HG02973 (cell line): ENCODE data around the gene EML6.

Source experiments
- ATAC-seq: cut with Tn5 transposase; IDR thresholded peaks from one replicate; pipeline ENCODE4 v1.9.1; 2021; ENCODE audit warnings: moderate library complexity; ENCODE audit not compliant: unreplicated experiment

EML6 gene

DNA sequence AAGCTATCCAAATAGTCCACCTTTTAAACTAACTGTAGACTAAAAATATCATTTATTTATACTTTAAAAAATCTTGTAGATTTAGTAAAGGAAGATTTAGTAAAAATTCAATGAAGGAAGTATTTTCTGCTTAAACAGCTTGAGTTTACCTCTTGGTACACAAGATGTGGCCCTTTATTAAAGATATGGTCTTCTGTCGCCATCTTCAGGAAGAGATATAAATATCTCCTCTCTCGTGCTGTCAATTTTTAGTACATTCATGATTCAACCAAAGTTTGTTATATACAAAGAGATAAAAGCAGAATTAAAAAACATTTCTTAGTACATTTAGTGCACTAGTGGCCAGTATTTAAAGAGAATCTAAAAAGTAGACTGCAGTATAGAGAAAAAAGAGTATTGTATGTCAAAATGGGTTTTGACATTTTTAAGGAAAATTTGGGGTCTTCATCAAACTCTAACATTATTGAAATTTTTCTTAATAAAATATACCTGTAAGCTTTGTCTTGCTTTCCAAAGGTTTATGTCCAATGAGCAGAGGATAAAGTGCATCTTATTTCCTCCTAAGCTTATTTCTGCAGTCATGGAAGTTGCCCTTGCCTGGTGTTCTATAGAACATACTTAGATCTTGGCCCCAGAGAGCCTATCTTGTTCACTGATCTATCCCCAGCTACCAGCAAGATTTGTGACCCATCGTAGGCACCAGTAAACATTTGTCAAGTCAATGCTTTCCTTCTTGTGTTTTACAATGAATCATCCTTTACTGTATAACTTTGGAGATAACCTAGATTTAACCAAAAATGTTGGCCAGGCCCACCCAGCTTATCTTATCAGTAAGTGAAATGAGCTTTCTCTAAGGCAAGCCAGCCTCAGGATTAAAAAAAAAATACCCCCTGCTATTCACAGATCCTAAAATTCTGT lies 18.5 kb upstream of the EML6 start:
- no peak for ATAC-seq

- no peak for ATAC-seq
Observed at GRCh38 chr2:54706622-54707021, 16.8 kb upstream of the EML6 start.

DNA sequence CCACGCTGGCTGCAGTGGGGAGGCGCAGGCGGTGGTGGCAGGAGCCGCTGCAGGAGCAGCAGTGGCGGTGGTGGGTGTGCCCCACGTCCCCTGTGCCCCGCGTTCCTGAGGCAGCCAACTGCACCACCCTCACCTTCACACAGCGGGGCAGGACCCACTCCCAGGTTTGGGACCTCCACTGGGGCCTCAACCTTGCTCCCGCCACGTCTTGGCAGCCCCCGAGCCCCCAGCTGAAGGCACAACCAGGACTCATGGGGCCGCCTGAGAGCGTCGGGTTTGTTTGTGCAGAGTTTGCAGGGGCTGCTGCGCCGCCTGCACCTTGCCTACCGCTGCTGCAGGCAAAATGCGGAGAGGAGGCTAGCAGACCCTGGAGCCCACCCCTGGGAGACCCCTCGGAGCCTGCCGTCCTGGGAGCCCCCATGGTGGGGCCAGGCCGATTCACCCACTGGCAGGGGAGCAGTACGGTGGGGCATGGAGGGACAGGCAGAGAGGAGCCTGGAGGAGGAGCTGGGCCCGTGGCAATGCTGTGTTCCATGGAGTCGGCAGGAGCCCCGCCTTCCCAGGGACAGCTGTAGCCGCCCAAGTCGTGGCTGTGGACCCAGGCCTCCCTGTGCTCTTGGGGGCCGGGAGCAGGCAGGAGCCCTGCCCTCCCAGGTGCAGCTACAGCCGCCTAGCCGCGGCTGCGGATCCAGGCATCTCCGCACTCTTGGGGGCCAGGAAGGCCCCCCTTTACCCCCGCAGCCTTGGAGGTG lies 14.7 kb upstream of the EML6 start:
- ATAC-seq = no peak

GRCh38 chr2:54709336-54709809 lies 14.1 kb upstream of the EML6 start:
- ATAC-seq = no peak

DNA sequence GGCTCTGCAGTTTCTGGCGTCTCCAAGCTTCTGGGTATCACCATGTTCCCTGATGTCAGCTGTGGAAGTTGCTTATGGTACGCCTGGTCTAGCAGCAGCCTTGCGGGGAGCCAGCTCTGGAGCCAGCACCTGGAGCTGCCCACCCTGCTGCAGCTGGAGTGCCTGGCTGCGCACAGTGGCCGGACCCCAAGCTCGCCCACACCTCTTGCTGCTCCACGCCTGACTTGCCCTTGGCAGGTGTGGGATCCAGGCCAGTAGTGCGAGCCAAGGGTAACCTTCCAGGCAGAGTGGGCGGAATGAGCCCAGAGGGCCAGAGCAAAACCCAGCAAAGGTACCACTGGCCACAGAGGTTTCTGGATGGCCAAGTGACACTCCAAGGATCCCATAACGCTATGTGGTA lies 13.2 kb upstream of the EML6 start:
- ATAC-seq = no peak

DNA sequence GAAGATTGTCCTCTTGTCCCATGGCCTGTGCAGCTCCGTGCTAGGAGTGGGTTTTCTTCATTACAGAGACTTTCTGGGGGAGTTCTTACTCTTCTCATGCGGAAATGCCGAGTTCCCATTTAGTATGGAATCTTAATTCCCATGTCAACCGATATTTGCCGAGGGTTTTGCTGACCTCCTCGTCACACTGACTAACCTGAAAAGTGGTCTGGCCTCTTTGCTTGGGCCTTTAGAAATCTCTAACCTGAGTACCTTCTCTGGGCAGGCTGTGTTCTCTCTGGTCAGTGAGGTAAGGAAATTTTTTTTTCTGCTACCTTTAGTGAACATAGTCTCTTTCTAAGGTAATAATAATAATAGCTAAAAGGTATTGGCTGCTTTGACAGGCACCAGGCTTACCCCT lies 10.9 kb upstream of the EML6 start:
- ATAC-seq = no peak

GRCh38 chr2:54714996-54715395 lies 8.5 kb upstream of the EML6 start:
- ATAC-seq = no peak

DNA sequence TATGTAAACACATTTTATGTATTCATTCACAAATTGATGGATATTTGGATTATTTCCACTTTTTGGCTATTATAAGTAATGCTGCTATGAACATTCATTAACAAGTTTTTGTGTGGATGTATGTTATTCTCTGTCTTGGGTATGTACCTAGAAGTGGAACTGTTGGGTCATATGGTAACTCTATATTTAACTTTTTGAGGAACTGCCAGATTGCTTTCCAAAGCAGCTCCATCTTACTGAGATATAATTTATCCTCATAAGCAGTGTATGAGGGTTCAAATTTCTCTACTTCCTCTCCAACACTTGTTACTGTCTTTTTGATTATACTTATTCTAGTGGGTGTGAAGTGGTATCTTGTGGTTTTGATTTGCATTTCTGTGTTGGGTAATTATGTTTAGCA lies 7.1 kb upstream of the EML6 start:
- ATAC-seq = no peak

DNA sequence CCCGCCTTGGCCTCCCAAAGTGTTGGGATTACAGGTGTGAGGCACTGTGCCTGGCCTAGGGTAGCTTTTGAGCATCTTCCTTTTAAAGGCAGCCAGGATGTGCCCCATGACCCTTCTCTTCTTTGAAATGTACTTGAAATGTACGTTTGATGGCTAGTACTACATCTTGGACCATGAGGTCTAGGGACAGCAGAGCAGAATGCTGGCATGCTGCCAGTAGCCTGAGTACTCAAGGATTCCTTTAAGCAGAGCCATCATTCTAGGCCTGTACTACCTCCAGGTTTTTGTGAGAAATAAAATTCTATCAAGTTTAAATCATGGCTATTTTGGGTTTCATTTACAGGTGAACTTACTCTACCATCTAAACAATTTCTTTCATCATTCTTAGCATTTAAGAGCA lies 2.9 kb upstream of the EML6 start:
- ATAC-seq = no peak

DNA sequence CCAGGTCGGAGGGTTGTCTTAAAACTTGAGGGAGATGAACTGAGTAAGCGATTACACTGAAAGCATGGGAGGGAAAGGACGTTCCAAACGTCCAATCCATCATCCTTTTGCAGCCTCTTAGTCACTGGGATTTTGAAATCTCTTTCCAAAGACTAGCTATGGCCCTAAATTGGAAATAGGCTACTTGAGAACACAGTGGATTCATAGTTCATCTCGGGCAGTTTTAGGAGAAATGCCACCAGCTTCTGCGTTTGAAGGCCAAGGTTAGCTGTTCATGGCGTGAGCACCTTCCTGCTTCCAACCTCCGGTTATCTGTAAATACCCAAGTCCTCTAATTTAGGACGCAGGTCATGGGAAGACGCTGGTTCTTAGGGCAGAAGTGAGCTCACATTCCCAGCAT lies 821 bp upstream of the EML6 start:
- ATAC-seq = no peak

- no peak for ATAC-seq
Observed at GRCh38 chr2:54723996-54724559, 616 bp downstream of the EML6 start.

DNA sequence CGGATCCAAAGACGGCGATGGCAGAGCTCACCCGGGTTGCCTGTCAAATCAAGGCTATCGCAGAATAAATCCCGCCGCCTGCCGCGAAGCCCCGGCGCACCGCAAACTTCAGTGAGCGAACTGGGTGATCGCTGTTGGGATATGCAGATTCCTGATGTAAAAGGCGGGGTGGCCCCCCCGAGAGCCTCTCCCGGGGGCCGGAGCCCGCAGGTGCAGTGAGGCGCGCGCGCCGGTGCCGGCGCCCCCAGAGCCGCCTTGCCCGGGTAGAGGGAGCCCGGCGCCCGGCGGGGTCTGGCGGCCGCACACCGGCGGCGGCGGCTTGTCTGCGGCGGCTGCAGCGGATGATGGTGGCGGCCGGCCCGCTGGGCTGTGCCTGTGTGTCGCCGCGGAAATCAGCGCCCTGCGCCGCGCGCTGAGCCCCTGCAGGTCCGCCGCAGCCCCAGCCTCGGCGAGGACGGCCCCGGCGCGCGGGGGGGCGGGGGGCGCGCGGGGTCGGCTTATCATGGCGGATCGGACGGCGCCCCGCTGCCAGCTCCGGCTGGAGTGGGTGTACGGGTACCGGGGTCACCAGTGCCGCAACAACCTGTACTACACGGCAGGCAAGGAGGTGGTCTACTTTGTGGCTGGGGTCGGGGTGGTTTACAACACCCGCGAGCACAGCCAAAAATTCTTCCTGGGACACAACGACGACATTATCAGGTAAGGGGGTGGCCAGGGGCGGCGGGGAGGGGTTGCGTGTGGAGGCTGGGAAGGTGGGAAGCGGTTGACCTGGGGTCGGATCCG lies 1.3 kb downstream of the EML6 start:
- ATAC-seq = no peak

GRCh38 chr2:54725343-54726099 lies 2.1 kb downstream of the EML6 start:
- ATAC-seq = no peak

- no peak for ATAC-seq
Observed at GRCh38 chr2:54726431-54726830, 3.0 kb downstream of the EML6 start.

GRCh38 chr2:54726940-54727339 lies 3.5 kb downstream of the EML6 start:
- no peak for ATAC-seq

DNA sequence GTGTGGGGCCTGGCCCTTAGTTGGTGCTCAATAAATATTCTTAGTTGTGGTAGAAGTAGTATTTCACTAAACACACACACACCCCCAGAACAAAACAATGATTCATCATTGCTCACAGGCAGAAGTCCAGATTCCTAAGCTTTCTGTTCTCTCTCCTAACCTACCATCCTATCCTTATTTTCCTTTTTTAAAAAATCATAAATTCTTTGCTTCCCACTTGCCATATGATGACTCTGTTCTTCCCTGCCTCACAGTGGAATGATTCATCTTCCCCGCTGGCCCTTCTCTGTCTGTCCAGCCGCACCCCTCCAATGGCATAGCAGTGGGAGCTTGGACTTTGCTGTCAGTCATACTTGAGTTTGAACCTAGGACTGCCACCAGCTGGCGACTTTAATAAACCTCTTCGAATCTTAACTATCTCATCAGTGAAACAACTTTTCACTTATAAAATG lies 5.2 kb downstream of the EML6 start:
- no peak for ATAC-seq

GRCh38 chr2:54735636-54736035 lies 12.2 kb downstream of the EML6 start:
- no peak for ATAC-seq

DNA sequence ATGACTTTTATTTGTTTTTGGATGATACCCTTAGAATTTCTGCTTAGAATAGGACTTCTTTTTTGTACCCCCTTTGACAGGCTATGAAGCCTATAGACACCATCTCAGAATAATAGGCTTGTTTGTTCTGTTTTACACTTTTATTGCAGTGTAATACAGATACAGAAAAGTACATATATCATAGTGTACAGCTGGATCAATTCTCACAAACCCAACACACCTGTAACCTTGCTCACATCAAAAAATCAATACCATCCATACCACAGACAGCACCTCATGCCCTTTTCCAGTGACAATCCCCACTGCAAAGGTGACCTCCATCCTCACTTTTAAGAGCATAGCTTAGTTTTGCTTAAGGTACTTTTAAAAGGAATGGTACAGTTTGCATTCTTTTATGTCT lies 14.8 kb downstream of the EML6 start:
- ATAC-seq = no peak

DNA sequence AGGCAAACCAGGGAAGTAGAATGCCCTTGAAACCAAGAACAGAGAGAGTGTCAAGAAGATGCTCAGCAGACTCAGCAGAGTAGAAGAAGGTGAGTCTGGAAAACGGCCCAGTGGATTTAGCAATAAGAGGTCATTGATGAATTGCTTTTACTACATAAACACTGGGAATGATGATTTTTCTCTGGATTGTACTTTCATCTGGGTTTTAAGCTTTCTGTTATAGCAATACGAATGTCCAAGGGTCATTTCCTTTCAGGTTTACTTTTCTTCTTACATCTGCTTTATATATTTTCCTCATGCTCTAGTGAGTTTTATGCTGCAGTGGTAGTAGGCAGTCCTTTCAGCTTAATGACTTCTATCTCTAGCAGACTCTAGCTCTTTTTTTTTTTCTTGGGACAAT lies 16.9 kb downstream of the EML6 start:
- ATAC-seq = no peak

- ATAC-seq = no peak
Observed at GRCh38 chr2:54741250-54741649, 17.8 kb downstream of the EML6 start.
